Upper lobe of right lung (tissue), 1 donor: ENCODE results near the gene SLAMF6. TPM values are rescaled to one million over a fixed set of nuclear protein-coding genes. Genes with fewer than 3 reads are reported as not detected.
A peak's percentile ranks its signal among the peaks of the same experiment; 100 is the strongest.

Source experiments
- ATAC-seq: fragments of 200-7000 bp; cut with Tn5 transposase; one replicate; pipeline ENCODE4 v1.9.1; 2020; ENCODE audit warnings: mild to moderate bottlenecking, moderate library complexity
- DNase-seq: peaks from one replicate; pipeline ENCODE4 v3.0.0-alpha.2; 2020
- H3K27ac ChIP-seq: fragments of 200-600 bp; one replicate; pipeline ENCODE4 v1.8.0; 2022
- H3K27me3 ChIP-seq: fragments of 200-600 bp; one replicate; pipeline ENCODE4 v1.8.0; 2022; ENCODE audit warnings: mild to moderate bottlenecking
- H3K36me3 ChIP-seq: fragments of 200-600 bp; one replicate; pipeline ENCODE4 v1.8.0; 2022
- H3K4me1 ChIP-seq: fragments of 200-600 bp; one replicate; pipeline ENCODE4 v1.8.0; 2022
- H3K4me3 ChIP-seq: fragments of 200-600 bp; one replicate; pipeline ENCODE4 v1.8.0; 2022; ENCODE audit warnings: mild to moderate bottlenecking
- H3K9me3 ChIP-seq: fragments of 200-600 bp; one replicate; pipeline ENCODE4 v1.8.0; 2022
- CTCF ChIP-seq: fragments of 200-600 bp; IDR thresholded peaks from one replicate; pipeline ENCODE4 v1.8.0; 2022; ENCODE audit warnings: antibody characterized with exemption
- intact Hi-C: fragments of 100-400 bp; cut with DNase I; formaldehyde crosslinking; loops from one replicate; pipeline ENCODE4 v1.11.0; 2022
- total RNA-seq: library from RNA; stranded (reverse); fragmentation: NEBNext Ultra II Directional; extraction: Animal tissue kit (Norgen Biotek cat#: 25700); gene quantifications from one replicate; pipeline ENCODE4 v1.2.1, GENCODE V29; 2021
- donor health status: DM: no; HTN: yes; CAD: no; lungs with severe emphysema.

SLAMF6 gene
- total RNA-seq, 1 donor from 2014 or later = 4.4 TPM

GRCh38 chr1:160547422-160547821 is 24.4 kb upstream of the SLAMF6 start:
- no peak for TF ChIP-seq CTCF
- no peaks in the 10 kb centered on the region for H3K9me3 ChIP-seq
- H3K27me3 ChIP-seq = no peaks in the 10 kb centered on the region
- no peak overlapping the region for H3K27ac ChIP-seq
- DNase-seq (no peak), ATAC-seq (no peak)
- H3K4me1 ChIP-seq = no peaks in the 10 kb centered on the region
- H3K4me3 ChIP-seq = no peak overlapping the region
- no peaks in the 10 kb centered on the region for H3K36me3 ChIP-seq
- intact Hi-C loops = no loop called here

GRCh38 chr1:160546942-160547341 is 23.9 kb upstream of the SLAMF6 start:
- intact Hi-C loops = no loop called here
- Histone ChIP-seq H3K27ac (no peak overlapping the region), H3K9me3 (no peaks in the 10 kb centered on the region), H3K27me3 (no peaks in the 10 kb centered on the region), H3K4me1 (no peaks in the 10 kb centered on the region), H3K4me3 (no peak overlapping the region), H3K36me3 (no peaks in the 10 kb centered on the region)
- DNase-seq (no peak), ATAC-seq (peak; percentile 81)
- no peak for TF ChIP-seq CTCF

GRCh38 chr1:160544647-160545046 is 21.6 kb upstream of the SLAMF6 start:
- H3K4me3 ChIP-seq = no peak overlapping the region
- H3K27ac ChIP-seq = no peak overlapping the region
- TF ChIP-seq CTCF = peak; percentile 34
- no peaks in the 10 kb centered on the region for H3K9me3 ChIP-seq
- intact Hi-C loops = no loop called here
- no peaks in the 10 kb centered on the region for H3K36me3 ChIP-seq
- ATAC-seq (no peak), DNase-seq (no peak)
- H3K27me3 ChIP-seq = no peaks in the 10 kb centered on the region
- peaks cover 8% of the 10 kb centered on the region for H3K4me1 ChIP-seq

GRCh38 chr1:160542303-160542945 is 19.4 kb upstream of the SLAMF6 start:
- Histone ChIP-seq H3K4me3 (no peak overlapping the region), H3K27me3 (no peaks in the 10 kb centered on the region), H3K4me1 (peaks cover 8% of the 10 kb centered on the region), H3K27ac (no peak overlapping the region), H3K36me3 (no peaks in the 10 kb centered on the region), H3K9me3 (no peaks in the 10 kb centered on the region)
- no peak for DNase-seq
- no peak for TF ChIP-seq CTCF
- intact Hi-C loops = no loop called here
- no peak for ATAC-seq

- no peak for TF ChIP-seq CTCF
- Histone ChIP-seq H3K4me3 (no peak overlapping the region), H3K36me3 (no peaks in the 10 kb centered on the region), H3K4me1 (peaks cover 8% of the 10 kb centered on the region), H3K27ac (no peak overlapping the region), H3K27me3 (no peaks in the 10 kb centered on the region), H3K9me3 (no peaks in the 10 kb centered on the region)
- intact Hi-C loops = no loop called here
- no peak for DNase-seq
- no peak for ATAC-seq
These were observed 18.7 kb upstream of the SLAMF6 start for GRCh38 chr1:160541622-160542302.
